Umbilical cord (tissue), 2 donors: ENCODE data around the gene CLSTN2. TPM values are rescaled to one million over a fixed set of nuclear protein-coding genes. Genes with fewer than 3 reads are reported as not detected.

Experiments
- DNase-seq: peaks from one replicate; pipeline ENCODE4 v3.0.0-alpha.2; 2015; ENCODE audit warnings: low spot score
- total RNA-seq: library from RNA; depleted of rRNA; stranded (reverse); fragments of >200 nt; gene quantifications from one replicate; pipeline ENCODE4 v1.2.3, GENCODE V29; 2014; ENCODE audit warnings: low replicate concordance; ENCODE audit not compliant: insufficient read depth

Gene CLSTN2
- total RNA-seq, 1 donor from 2014 or later, result 8.9 TPM

DNA sequence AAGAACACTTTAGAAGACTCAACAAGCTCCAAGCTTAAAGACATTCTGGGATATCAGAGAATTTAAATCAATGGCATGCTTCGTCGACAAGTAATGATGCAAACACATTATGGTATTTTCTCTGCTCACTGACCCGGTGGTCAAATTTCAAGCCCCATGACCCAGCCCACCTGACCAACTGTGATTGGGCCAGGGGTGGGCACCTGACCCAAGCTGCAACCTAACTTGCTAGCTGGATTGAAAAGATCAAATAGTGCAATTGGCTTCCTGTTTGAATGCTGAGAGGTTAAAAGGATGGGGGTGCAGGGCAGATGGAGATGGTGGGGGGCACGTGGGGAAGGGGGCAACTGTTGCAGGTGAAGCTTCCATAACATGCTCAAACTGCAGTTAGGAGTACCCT, 250.4 kb downstream of the CLSTN2 start:
- no peak for DNase-seq

DNA sequence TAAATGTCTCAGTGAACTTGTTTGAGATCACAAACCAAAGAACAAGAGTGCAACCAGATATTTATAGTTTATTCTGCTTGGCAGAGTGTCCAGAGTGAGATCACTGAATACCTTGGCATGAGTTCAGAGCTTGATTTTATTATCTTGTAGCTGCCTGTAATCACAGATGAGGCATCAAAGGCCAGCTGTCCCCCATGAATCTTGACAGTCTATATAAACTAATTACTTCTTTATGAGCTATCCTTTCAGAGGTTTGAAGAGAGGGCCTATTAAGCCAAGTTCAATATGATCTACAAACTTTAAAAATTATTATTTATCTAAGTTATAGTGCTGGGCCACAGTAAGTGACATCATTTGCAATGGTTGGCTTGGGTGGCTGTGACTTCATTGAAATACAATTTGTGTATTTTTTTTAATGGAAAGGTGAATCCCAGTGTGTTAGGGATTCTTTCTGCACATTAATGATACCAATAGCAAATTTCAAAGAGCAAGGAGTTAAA, 251.5 kb downstream of the CLSTN2 start:
- peak; percentile 90 for DNase-seq

GRCh38 chr3:140187028-140187427, 252.0 kb downstream of the CLSTN2 start:
- peak; percentile 19 for DNase-seq

GRCh38 chr3:140187656-140188221, 252.8 kb downstream of the CLSTN2 start:
- DNase-seq, result no peak

- DNase-seq, result no peak
Measured at GRCh38 chr3:140188285-140188684, 253.3 kb downstream of the CLSTN2 start.

DNA sequence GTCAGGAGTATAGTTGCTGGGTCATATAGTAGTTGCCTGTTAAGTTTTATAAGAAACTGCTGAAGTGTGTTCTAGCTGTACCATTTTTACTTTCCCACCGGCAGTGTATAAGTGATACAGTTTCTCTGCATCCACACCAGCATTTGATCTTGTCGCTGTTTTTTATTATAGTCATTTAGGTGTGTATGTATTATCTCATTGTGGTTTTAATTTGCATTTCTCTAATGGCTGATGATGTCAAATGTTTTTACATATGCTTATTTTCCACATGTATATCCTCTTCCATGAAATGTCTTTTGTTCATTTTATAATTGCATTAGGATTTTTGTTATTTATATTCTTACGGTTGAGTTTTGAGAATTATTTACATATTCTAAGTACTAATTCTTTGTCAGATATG, 254.3 kb downstream of the CLSTN2 start:
- no peak for DNase-seq

GRCh38 chr3:140189976-140190375, 255.0 kb downstream of the CLSTN2 start:
- no peak for DNase-seq

DNA sequence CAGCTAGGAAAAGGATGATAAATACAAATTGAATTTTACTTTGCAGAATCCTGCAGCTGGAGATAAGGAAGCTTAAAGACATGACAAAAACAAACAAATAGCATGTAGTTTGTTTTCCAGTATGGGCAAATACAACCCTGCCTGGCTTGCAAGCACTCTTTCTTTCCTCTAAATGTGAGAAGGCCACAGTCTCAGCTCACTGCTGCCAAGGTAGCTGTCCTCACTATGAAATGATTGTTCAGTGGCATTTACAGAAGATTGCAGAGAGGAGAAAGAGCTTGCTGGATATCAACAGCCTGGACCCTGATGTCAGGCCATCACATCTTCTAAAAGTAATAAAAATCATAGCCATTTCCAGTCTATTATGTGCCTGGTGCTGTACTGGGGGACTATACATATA, 262.0 kb downstream of the CLSTN2 start:
- DNase-seq, result no peak

DNA sequence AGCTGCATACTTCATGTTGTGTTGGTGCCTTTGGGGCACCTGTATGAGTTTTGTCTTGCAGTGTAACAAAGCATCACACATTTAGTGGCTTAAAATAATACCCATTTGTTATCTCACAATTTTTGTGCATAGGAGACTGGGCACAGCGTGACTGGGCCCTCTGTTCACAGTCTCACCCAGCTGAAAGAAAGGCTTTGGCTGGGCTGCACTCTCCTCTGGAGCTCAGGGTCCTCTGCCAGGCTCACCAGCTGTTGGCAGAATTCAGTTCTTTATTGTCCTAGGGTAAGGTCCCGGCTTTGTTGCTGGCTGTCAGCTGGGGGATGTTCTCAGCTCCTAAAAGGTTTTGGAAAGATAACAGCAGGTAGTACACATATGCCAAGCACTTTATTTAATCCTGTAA, 263.3 kb downstream of the CLSTN2 start:
- DNase-seq, result no peak

DNA sequence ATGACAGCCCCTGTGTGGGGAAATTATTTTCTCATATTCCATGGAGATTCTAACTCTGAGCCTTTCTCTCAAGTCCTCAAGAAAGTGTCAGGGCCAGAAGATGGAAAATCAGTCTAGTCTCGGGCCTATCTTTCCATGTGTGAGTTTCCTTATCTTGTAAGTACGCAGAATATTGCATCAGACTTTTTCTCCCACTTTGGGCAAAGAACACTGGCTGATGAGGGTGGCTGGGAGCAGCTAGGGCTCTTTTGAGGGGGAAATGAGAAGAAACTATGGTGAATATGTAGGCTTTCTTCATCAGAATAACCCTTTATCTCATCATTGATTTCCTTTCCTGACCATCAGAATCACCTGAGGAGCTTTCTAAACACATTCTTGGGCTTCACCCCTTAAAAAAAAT, 264.0 kb downstream of the CLSTN2 start:
- no peak for DNase-seq

GRCh38 chr3:140199743-140200142, 264.8 kb downstream of the CLSTN2 start:
- DNase-seq, result no peak

DNA sequence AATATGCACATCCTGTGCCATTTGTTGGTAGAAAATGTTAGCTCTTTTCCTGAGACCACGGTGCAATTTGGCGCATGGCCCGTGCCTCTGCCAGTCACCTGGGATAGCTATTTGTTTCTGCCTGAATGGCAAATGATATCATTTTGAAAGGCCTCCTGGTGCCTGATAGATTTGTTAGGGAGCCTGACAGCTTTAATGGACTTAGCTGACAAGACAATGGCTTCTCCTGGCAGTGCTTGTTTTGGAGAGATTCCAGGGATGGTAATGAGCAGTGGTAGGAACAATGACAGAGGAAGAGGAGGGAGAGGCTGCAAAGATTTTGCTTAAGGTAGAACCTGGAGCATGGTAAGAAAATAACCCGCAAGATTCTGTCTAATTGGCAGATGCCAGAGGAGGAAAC, 268.5 kb downstream of the CLSTN2 start:
- DNase-seq, result no peak

- no peak for DNase-seq
Measured at GRCh38 chr3:140204271-140204984, 269.4 kb downstream of the CLSTN2 start.

DNA sequence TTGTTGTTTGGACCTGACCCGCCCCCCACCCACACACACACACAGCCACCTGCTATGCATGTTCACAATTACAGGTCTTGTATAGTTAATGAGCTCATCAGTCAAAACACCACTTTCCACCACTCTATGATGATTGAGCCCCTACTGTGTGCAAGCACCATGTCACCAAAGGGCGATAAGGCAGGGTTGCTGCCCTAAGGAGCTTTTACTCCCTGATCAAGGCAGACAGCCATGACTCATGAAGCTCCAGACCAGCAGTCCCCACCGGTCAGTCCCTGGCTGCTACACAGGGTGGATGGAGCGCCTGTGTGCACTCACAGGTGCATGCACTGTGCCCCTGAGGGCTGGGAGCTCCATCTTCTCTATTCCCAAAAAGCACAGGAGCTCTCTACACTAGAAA, 270.6 kb downstream of the CLSTN2 start:
- no peak for DNase-seq

GRCh38 chr3:140206196-140207040, 271.4 kb downstream of the CLSTN2 start:
- peak; percentile 67 for DNase-seq

GRCh38 chr3:140207541-140207940, 272.6 kb downstream of the CLSTN2 start:
- DNase-seq, result no peak

- no peak for DNase-seq
Measured at GRCh38 chr3:140216249-140216648, 281.3 kb downstream of the CLSTN2 start.

DNA sequence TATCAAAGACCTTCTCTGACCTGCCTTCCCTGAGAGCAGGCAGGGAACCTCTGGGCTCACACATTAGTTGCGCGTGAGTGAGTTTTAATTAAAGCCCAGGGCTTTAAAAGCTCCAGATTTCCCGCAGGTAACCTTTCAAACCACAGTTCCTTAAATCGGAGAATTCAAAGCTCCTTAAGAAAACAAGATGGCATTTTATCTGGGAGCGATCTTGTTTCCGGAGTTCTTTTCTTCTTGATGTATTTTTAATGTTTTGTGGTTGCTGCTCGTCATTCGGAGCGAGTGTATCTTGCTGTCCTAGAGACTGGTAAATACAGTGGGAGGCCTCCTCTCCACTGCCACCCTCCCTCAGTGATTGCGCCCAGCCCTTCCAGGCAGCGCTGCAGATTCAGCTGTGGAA, 284.3 kb downstream of the CLSTN2 start:
- DNase-seq, result no peak

GRCh38 chr3:140219923-140220452, 285.0 kb downstream of the CLSTN2 start:
- DNase-seq, result no peak

DNA sequence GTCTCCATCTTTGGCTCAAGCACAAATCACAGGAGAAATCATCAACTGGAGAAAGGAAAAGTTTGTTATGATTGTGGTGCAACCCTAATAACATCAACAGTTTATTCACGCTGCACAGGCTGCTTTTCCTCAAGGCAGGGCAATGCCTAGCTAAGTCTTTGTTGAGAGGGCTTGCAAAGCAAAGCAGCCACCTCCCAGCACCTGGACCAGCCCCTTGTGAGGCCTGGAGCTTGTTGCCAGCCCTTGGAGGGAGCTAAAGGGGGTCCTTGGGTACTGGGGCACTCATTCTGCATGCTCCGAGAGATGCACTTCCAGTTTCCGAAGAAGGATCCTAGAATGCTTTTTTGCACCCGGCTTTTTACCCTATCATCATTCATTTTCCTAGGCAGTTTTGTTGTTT, 288.2 kb downstream of the CLSTN2 start:
- DNase-seq, result no peak

GRCh38 chr3:140223631-140224030, 288.6 kb downstream of the CLSTN2 start:
- DNase-seq, result no peak

- no peak for DNase-seq
Measured at GRCh38 chr3:140224307-140224706, 289.3 kb downstream of the CLSTN2 start.
